Heart left ventricle (tissue), 16 donors: ENCODE data around the gene MRPS7. TPM values are rescaled to one million over a fixed set of nuclear protein-coding genes. Genes with fewer than 3 reads are reported as not detected.

Experiments
- ATAC-seq, 4 donors: fragments of 200-7000 bp; cut with Tn5 transposase; one replicate each; pipeline ENCODE4 v1.9.1; 2020 to 2022; ENCODE audit warnings: moderate library complexity in 4 of 4, mild to moderate bottlenecking in 3 of 4, moderate number of reproducible peaks in 1 of 4
- DNase-seq, 5 donors: peaks; one replicate each; pipeline ENCODE4 v3.0.0-alpha.2; 2020
- H3K27ac ChIP-seq, 12 donors: fragments of 200-600 bp; sonication (generic) in 4 of 12; one replicate each; pipeline versions ENCODE4 v1.5.0 to v1.8.0; 2016 to 2022; ENCODE audit warnings: mild to moderate bottlenecking in 2 of 12
- H3K27me3 ChIP-seq, 9 donors: fragments of 200-600 bp; sonication (generic) in 2 of 9; one replicate each; pipeline versions ENCODE4 v1.5.1 to v1.8.0; 2016 to 2022; ENCODE audit warnings: mild to moderate bottlenecking in 3 of 9
- H3K36me3 ChIP-seq, 9 donors: fragments of 200-600 bp; sonication (generic) in 2 of 9; one replicate each; pipeline versions ENCODE4 v1.5.0 to v1.8.0; 2018 to 2022; ENCODE audit warnings: mild to moderate bottlenecking in 2 of 9
- H3K4me1 ChIP-seq, 12 donors: fragments of 200-600 bp; sonication (generic) in 4 of 12; one replicate each; pipeline versions ENCODE4 v1.5.0 to v1.8.0; 2016 to 2022; ENCODE audit warnings: mild to moderate bottlenecking in 3 of 12
- H3K4me3 ChIP-seq, 12 donors: fragments of 200-600 bp; sonication (generic) in 4 of 12; one replicate each; pipeline versions ENCODE4 v1.5.0 to v1.8.0; 2017 to 2022; ENCODE audit warnings: mild to moderate bottlenecking in 9 of 12, moderate library complexity in 4 of 12
- H3K9me3 ChIP-seq, 12 donors: fragments of 200-600 bp; sonication (generic) in 4 of 12; one replicate each; pipeline versions ENCODE4 v1.5.0 to v1.8.0; 2016 to 2022; ENCODE audit warnings: mild to moderate bottlenecking in 1 of 12
- POLR2A ChIP-seq, 2 donors: fragments of 450-650 bp; IDR thresholded peaks; one replicate each; pipeline ENCODE4 v1.6.1; 2017; ENCODE audit warnings: antibody characterized with exemption in 2 of 2, mild to moderate bottlenecking in 2 of 2, moderate library complexity in 2 of 2
- WGBS, 4 donors: extraction: QIAGEN DNeasy Blood & Tissue Kit in 2 of 4; methylation state at CpG; one replicate each; pipeline versions ENCODE4 v1.1.5 to v1.1.7; 2013 to 2018; 5-methylcytosine and 5-hydroxymethylcytosine counted together
- intact Hi-C, 10 donors: fragments of 100-400 bp; cut with DNase I; formaldehyde crosslinking; loops; one replicate each; pipeline versions ENCODE4 v1.11.1 to v1.14.2; 2022
- polyA plus RNA-seq, 2 donors: library from polyadenylated mRNA; stranded (reverse); fragments of 200-250 nt; gene quantifications; one replicate each; pipeline ENCODE4 v1.2.3, GENCODE V29; 2013
- total RNA-seq, 9 donors: library from RNA; depleted of rRNA in 2 of 9; stranded (reverse); fragments of >200 nt in 2 of 9; fragmentation: NEBNext Ultra II Directional in 3 of 9; extraction: Animal tissue kit (Norgen Biotek cat#: 25700) in 3 of 9; gene quantifications; one replicate each; pipeline versions ENCODE4 v1.1.0 to v1.2.4, GENCODE V29; 2016 to 2023
- TF ChIP-seq, protein P1 (sequence below), 12 donors: fragments of 200-600 bp; sonication (generic) in 4 of 12; IDR thresholded peaks; one replicate each; pipeline versions ENCODE4 v1.5.0 to v1.8.0; 2018 to 2022; ENCODE audit warnings: antibody characterized with exemption in 12 of 12, mild to moderate bottlenecking in 5 of 12
- donor health status: ischemic (EF 13 %, LVEDD 7.1; RV severe dilation, severe dysfunction).
- donor health status: healthy with polysubstance abuse.
- donor health status: DM: no; HTN: yes; CAD: no.
- donor health status: DM: no; HTN: no; CAD: no.
- donor health status: ischemic (EF 25% LVEDD 6.9; RV normal size, moderate dysfunction).
- donor health status: ischemic (EF 25% LVEDD 5.7; RV mildly dilated, moderate dysfunction).
- donor health status: healthy.
- donor health status: DM: yes; HTN: yes; CAD: no.
- donor health status: ischemic (EF 35%, LVEDD 5.7; RV mildly dilated, moderate dysfunction).
- donor health status: nonischemic (EF 11% LVEDD 7.7; RV severe dilation, severe dysfunction).
- donor health status: DM: yes; HTN: yes; CAD: no.
- donor health status: PGD.
- donor health status: ischemic (EF 29% LVEDD 5.4; RV normal size, mild dysfunction).
- donor health status: nonischemic (EF 23%, LVEDD 6.1; RV moderate dilation, normal function).

Gene MRPS7
- total and polyA plus RNA-seq, 11 donors = 76.7 to 143 (median 113) TPM

DNA sequence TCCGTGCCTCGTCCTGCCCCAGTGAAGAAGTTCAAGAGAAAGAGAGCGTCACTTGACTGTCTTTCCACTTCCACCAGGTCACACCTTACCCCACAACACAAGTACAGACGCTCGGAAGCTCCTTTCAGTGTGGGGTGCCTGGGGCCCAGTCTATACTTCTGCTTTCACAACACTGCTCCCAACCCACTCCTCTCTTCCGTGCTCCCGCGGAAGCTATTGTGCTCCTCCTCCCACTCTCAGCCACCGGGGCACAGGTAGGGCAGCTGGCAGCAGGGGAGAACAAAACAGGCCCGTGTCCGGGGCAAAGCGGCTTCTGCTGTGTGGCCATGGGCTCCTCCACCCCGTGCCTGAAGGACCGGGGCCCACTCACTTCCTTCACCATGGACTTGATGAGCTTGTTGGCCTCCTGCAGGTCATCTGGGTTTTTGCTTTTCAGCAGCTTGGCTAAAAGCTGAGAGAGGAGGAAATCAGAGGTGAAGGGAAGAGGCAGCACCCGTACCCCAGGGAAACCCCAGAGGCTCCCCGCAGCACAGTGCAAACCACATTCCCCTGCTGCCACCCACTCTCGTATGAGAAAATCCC, 19.1 kb upstream of the MRPS7 start:
- H3K36me3 ChIP-seq = peaks cover 0 to 99% (median 90%) of the 10 kb centered on the region in 9 donors
- TF ChIP-seq POLR2A (IDR thresholded peaks at IDR 0.05) = no peak
- TF ChIP-seq, protein P1, sequence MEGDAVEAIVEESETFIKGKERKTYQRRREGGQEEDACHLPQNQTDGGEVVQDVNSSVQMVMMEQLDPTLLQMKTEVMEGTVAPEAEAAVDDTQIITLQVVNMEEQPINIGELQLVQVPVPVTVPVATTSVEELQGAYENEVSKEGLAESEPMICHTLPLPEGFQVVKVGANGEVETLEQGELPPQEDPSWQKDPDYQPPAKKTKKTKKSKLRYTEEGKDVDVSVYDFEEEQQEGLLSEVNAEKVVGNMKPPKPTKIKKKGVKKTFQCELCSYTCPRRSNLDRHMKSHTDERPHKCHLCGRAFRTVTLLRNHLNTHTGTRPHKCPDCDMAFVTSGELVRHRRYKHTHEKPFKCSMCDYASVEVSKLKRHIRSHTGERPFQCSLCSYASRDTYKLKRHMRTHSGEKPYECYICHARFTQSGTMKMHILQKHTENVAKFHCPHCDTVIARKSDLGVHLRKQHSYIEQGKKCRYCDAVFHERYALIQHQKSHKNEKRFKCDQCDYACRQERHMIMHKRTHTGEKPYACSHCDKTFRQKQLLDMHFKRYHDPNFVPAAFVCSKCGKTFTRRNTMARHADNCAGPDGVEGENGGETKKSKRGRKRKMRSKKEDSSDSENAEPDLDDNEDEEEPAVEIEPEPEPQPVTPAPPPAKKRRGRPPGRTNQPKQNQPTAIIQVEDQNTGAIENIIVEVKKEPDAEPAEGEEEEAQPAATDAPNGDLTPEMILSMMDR (IDR thresholded peaks at IDR 0.05) = no peak
- no peaks in the 10 kb centered on the region for H3K9me3 ChIP-seq
- WGBS, 4 donors = 90 to 95% (median 92%) methylated on average over 14 to 17 of the region's 17 CpGs
- intact Hi-C loops = no loop called here
- no peak for ATAC-seq
- H3K4me1 ChIP-seq = peaks cover 0 to 48% (median 7%) of the 10 kb centered on the region in 12 donors
- H3K4me3 ChIP-seq = no peak overlapping the region
- DNase-seq = no peak
- H3K27ac ChIP-seq = peak overlapping the region in 1 of 12 donors; percentile 62
- no peaks in the 10 kb centered on the region for H3K27me3 ChIP-seq

DNA sequence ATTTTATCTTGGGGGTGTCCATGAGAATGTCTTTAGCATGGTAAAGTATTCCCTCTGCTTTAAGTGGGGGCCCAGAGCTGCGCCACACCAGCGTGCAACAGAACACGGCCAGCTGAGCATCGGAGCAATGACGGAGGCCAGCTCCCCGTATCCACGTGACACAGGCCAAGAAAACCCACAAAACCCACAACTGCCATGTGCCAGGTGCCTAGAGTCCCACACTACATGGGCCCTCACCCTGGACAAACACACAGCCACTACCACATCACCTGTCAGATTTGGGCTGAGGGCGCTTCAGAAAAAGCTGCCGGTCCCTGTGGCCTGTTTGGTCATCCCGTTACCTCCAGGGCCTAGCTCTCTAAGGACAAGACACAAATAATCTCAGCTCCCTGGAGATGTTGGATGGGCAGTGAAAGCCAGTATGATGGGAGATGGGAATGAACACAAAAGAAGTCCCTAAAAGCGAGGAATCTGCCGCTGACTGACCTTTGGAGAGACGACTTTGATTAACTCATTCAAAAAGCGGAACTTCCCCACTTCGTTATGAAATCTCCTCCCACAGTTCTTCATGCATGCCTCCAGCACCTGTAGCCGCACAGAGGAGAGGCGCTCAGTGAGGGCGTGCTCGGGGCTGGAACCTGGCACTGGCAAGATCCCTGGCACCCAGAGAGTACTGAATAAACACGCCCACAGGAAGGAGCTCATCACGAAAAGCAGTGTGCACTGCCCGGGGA, 17.4 kb upstream of the MRPS7 start:
- no peak for ATAC-seq
- Histone ChIP-seq H3K36me3 (peaks cover 0 to 87% (median 73%) of the 10 kb centered on the region in 9 donors), H3K4me3 (no peak overlapping the region), H3K27me3 (no peaks in the 10 kb centered on the region), H3K4me1 (peaks cover 0 to 43% (median 2%) of the 10 kb centered on the region in 12 donors), H3K9me3 (no peaks in the 10 kb centered on the region), H3K27ac (no peak overlapping the region)
- DNase-seq = no peak
- TF ChIP-seq, protein P1 (IDR thresholded peaks at IDR 0.05) = no peak
- TF ChIP-seq POLR2A (IDR thresholded peaks at IDR 0.05) = no peak
- intact Hi-C loops = no loop called here
- 83 to 91% (median 90%) methylated on average over 22 of the region's 22 CpGs for WGBS, 4 donors

DNA sequence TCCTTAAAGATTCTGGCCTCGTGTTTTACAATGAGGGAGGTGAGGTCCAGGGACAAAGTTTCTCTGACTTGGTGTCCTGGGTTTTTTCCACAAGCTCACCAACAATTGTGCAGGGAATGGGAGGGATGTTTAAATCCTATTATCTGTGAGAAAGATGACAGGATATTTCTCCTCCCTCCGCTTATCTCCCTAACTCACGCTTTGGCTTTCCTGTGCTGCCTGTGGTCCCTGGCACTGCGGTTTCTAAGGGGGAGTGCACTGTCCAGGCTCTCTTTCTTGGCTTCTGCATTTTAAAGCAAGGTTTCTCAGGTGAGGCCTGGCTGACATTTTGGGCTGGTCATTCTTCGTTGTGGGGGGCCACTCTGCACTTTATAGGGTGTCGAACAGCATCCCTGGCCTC, 16.7 kb upstream of the MRPS7 start:
- no peak overlapping the region for H3K27ac ChIP-seq
- intact Hi-C loops = no loop called here
- no peak for ATAC-seq

DNA sequence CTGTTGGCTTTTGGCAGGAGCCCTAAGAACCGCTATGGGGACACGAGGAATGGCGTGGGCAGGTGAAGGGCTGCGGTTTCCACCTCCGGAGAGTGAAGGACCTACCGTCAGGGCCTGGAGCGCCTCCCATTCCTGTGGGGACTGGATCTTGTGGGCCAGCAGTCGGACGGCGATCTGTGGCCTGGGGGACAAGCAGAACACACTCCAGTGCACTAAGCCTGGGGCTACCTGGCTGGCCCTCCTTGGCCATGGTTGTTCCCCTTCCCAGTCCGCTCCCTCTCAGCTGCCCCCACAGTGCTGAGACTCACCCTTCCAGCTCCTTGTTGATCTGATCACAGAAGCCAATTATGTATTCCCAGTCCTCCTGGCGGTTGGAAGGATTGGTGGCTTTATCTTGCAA, 15.3 kb upstream of the MRPS7 start:
- TF ChIP-seq POLR2A (IDR thresholded peaks at IDR 0.05) = no peak
- TF ChIP-seq, protein P1 (IDR thresholded peaks at IDR 0.05) = no peak
- 94 to 98% (median 95%) methylated on average over 12 of the region's 12 CpGs for WGBS, 4 donors
- H3K4me3 ChIP-seq = no peak overlapping the region
- no peaks in the 10 kb centered on the region for H3K27me3 ChIP-seq
- no peak overlapping the region for H3K27ac ChIP-seq
- ATAC-seq (no peak), DNase-seq (no peak)
- intact Hi-C loops = no loop called here
- peaks cover 0 to 50% (median 15%) of the 10 kb centered on the region in 12 donors for H3K4me1 ChIP-seq
- H3K9me3 ChIP-seq = no peaks in the 10 kb centered on the region
- peaks cover 0 to 66% (median 52%) of the 10 kb centered on the region in 9 donors for H3K36me3 ChIP-seq

More for the DNA sequence above, 16.7 kb upstream of the MRPS7 start:
- DNase-seq = no peak
- Histone ChIP-seq H3K36me3 (peaks cover 0 to 80% (median 66%) of the 10 kb centered on the region in 9 donors), H3K27me3 (no peaks in the 10 kb centered on the region), H3K4me1 (peaks cover 0 to 49% (median 7%) of the 10 kb centered on the region in 12 donors), H3K9me3 (no peaks in the 10 kb centered on the region), H3K4me3 (no peak overlapping the region)
- TF ChIP-seq, protein P1 (IDR thresholded peaks at IDR 0.05) = no peak
- no peak for TF ChIP-seq POLR2A (IDR thresholded peaks at IDR 0.05)
- 87 to 91% (median 89%) methylated on average over 6 of the region's 6 CpGs for WGBS, 4 donors
